A549 (cell line): ENCODE results near the gene SNAI1.

Source experiments
- ELK1 ChIP-seq: fragments of 150-350 bp; IDR thresholded peaks from 2 replicates; pipeline ENCODE4 v1.6.1; 2014; ENCODE audit warnings: low read depth, mild to moderate bottlenecking, low read length
- HEYL ChIP-seq: fragments of 250-450 bp; sonication (Bioruptor Pico); IDR thresholded peaks from 2 replicates; pipeline ENCODE4 v1.8.0; 2021; ENCODE audit warnings: mild to moderate bottlenecking, moderate library complexity
- JUNB ChIP-seq: fragments of >200 bp; sonication (Bioruptor Twin); formaldehyde crosslinking; IDR thresholded peaks from 2 replicates; pipeline ENCODE4 v1.6.1; 2016
- NR3C1 ChIP-seq: fragments of >200 bp; sonication (Bioruptor Twin); formaldehyde crosslinking; IDR thresholded peaks from 3 replicates; pipeline ENCODE4 v1.6.1; 2017
- POLR2A ChIP-seq: IDR thresholded peaks from 2 replicates; pipeline ENCODE4 v1.6.1; 2012; ENCODE audit warnings: mild to moderate bottlenecking, low read length
- REST ChIP-seq: fragments of 200-600 bp; sonication (generic); IDR thresholded peaks from 2 replicates; pipeline ENCODE4 v1.6.1; 2016; ENCODE audit warnings: antibody characterized with exemption, mild to moderate bottlenecking, moderate library complexity
- RFX5 ChIP-seq: fragments of 450-650 bp; IDR thresholded peaks from 2 replicates; pipeline ENCODE4 v1.7.1; 2014; ENCODE audit warnings: antibody characterized with exemption, mild to moderate bottlenecking, moderate library complexity
- RNF2 ChIP-seq: fragments of 200-600 bp; sonication (generic); IDR thresholded peaks from 2 replicates; pipeline ENCODE4 v1.6.1; 2016; ENCODE audit warnings: low read depth, mild to moderate bottlenecking, antibody characterized with exemption, moderate library complexity, borderline replicate concordance
- ZFP36 ChIP-seq: fragments of 450-650 bp; IDR thresholded peaks from 2 replicates; pipeline ENCODE4 v1.6.1; 2014; ENCODE audit warnings: borderline replicate concordance; ENCODE audit not compliant: partially characterized antibody
- TF ChIP-seq, protein P1 (sequence below): fragments of 250-450 bp; sonication (Bioruptor Pico); IDR thresholded peaks from 2 replicates; pipeline ENCODE4 v1.5.0; 2021; ENCODE audit warnings: mild to moderate bottlenecking, moderate library complexity, borderline replicate concordance
- TF ChIP-seq, protein P2 (sequence below): fragments of >200 bp; sonication (Bioruptor Twin); formaldehyde crosslinking; IDR thresholded peaks from 3 replicates; pipeline ENCODE4 v1.5.1; 2016

- no peak for TF ChIP-seq REST
- no peak for TF ChIP-seq JUNB
- TF ChIP-seq, protein P1, sequence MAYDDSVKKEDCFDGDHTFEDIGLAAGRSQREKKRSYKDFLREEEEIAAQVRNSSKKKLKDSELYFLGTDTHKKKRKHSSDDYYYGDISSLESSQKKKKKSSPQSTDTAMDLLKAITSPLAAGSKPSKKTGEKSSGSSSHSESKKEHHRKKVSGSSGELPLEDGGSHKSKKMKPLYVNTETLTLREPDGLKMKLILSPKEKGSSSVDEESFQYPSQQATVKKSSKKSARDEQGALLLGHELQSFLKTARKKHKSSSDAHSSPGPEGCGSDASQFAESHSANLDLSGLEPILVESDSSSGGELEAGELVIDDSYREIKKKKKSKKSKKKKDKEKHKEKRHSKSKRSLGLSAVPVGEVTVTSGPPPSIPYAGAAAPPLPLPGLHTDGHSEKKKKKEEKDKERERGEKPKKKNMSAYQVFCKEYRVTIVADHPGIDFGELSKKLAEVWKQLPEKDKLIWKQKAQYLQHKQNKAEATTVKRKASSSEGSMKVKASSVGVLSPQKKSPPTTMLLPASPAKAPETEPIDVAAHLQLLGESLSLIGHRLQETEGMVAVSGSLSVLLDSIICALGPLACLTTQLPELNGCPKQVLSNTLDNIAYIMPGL (CRISPR knock-in tag): no peak
- no peak for TF ChIP-seq POLR2A
- TF ChIP-seq, protein P2, sequence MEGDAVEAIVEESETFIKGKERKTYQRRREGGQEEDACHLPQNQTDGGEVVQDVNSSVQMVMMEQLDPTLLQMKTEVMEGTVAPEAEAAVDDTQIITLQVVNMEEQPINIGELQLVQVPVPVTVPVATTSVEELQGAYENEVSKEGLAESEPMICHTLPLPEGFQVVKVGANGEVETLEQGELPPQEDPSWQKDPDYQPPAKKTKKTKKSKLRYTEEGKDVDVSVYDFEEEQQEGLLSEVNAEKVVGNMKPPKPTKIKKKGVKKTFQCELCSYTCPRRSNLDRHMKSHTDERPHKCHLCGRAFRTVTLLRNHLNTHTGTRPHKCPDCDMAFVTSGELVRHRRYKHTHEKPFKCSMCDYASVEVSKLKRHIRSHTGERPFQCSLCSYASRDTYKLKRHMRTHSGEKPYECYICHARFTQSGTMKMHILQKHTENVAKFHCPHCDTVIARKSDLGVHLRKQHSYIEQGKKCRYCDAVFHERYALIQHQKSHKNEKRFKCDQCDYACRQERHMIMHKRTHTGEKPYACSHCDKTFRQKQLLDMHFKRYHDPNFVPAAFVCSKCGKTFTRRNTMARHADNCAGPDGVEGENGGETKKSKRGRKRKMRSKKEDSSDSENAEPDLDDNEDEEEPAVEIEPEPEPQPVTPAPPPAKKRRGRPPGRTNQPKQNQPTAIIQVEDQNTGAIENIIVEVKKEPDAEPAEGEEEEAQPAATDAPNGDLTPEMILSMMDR: no peak
- no peak for TF ChIP-seq RNF2
- no peak for TF ChIP-seq NR3C1
- no peak for TF ChIP-seq RFX5
- no peak for TF ChIP-seq ZFP36
- TF ChIP-seq HEYL: no peak
- no peak for TF ChIP-seq ELK1
These were observed 2.8 kb downstream of the SNAI1 start for GRCh38 chr20:49985617-49986016.
